Metanephros (tissue), 2 donors: ENCODE data around the gene SDF4. TPM values are rescaled to one million over a fixed set of nuclear protein-coding genes. Genes with fewer than 3 reads are reported as not detected.

Source experiments
- small RNA-seq: library from RNA; depleted of rRNA; stranded (forward); fragments of <200 nt; gene quantifications from one replicate; pipeline ENCODE3, GENCODE V24; 2014; ENCODE audit warnings: low replicate concordance
- total RNA-seq: library from RNA; depleted of rRNA; stranded (reverse); fragments of >200 nt; gene quantifications from one replicate; pipeline ENCODE4 v1.2.3, GENCODE V29; 2014

SDF4 gene, protein sequence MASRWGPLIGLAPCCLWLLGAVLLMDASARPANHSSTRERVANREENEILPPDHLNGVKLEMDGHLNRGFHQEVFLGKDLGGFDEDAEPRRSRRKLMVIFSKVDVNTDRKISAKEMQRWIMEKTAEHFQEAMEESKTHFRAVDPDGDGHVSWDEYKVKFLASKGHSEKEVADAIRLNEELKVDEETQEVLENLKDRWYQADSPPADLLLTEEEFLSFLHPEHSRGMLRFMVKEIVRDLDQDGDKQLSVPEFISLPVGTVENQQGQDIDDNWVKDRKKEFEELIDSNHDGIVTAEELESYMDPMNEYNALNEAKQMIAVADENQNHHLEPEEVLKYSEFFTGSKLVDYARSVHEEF
- total RNA-seq: 94.4 TPM

DNA sequence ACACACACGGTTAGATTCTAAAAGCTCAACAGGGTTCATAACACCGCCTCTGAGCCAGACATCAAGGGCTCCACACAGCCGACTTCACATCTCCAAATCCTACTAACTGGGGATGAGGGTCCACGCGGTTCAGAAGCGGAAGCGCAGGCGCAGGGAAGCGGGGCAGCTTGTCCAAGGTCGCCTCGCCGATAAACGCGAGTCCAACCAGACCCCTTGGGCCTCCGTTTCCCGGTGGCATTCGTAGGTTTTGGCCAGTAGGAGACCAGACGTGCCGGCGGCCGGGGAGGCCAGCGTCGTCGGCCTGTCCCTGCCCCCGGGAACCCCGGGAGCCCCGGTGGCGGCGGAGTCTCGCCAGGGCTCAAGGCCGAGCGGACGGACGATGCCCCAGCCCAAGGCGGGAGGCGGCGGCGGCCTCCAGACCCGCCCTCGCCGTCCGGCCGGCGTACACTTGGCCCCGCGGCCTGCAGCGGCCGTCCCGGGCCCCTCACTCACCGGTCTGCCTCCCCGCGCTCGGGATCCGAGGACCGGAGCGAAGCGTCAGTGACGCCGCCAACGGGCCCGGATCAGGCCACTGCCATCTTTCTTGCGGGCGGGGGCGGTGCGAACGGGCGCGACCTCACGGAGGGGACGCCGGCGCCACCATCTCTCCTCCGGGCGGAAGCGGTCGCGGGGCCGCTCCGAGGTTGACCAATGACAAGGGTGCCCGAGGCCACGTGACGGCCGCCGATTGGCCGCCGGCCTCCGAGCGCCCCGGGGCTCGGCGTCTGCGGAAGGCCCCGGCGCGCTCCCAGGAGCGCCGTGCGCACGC lies at the start of gene SDF4:
TSS of gene SDF4 (minus strand) at position 602 of the 808 bp plus-strand sequence. CDS start 3,229 bp downstream, outside the sequence.

DNA sequence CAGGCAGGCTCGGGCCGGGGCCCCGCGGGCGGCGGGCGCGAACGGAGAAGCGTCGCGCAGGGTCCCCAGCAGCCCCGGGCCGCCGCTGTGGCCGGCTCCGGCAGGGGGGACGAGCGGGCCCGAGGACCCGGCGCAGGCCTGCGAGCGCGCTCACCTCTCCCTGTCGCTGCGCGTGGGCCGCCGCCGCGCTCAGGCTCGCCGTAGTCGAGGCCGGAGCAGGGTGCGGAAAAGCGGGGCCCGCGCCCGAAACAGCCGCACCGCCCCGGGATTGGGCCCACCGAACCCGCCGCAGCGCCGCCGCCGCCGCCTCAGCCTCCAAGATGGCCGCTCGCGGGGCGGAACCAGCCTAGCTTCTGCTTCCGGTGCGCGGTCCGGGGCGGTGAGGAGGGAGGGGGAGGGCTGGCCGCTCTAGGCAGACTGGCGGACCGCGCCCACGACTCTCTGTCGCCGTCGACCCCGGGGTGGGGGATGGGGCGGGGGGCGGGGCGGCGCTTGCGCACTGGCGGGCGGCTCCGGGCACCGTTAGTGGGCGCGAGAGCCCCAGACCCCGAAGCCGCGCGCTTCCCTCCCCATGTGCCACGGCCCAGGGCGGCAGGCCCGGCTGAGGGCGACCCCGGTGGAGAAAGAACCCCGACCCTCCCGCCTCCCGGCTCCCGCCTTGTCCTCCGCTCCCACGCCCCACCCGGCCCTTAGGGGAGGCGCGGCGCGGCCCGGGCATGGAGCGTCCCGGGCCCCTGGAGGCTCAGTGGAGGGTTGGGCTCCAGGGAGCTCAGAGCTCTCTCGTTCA lies 41.9 kb upstream of the SDF4 start, which contains the start of gene UBE2J2:
TSS of gene UBE2J2 (minus strand) at position 343 of the 787 bp plus-strand sequence. CDS start 5,862 bp downstream, outside the sequence.

DNA sequence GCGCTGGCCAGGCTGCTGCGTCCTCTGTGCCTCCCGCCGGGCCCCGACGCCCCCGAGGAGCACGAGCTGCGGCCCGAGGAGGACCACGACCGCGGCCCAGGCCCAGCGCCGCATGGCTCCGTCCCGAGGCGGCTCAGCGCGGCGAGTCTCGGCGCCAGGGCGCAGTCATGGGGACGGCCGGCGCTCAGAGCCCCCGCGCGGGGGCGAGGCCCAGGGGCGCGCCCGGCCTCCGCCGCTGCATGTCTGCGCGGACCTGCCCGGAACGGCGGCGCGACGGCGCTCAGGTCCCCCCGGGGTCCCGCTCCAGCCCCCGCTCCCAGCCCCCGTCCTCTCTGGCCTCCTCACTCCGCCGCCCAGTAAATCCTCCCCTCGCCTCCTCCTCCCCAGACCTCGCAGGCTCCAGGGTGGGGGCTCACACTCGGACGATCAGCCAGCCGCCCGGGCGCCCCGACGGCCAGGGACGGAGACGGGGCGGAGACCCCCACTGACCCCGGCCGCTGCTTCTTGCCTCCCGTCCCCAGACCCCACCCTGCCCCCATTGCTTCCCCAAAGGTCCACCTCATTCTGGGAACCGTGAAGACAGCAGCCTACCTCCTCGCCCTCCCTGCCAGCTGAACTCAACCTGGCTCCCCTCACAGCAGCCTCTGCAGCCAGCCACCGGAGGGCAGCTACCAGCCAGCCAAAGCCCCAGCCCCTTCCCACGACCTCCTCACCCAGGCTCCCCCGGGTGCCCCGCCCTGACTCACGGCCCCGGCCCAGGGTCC lies 15.0 kb upstream of the SDF4 start, which contains the start of gene C1QTNF12:
TSS of gene C1QTNF12 (minus strand) at position 146 of the 764 bp plus-strand sequence. CDS start at position 114, 32 bp downstream.

DNA sequence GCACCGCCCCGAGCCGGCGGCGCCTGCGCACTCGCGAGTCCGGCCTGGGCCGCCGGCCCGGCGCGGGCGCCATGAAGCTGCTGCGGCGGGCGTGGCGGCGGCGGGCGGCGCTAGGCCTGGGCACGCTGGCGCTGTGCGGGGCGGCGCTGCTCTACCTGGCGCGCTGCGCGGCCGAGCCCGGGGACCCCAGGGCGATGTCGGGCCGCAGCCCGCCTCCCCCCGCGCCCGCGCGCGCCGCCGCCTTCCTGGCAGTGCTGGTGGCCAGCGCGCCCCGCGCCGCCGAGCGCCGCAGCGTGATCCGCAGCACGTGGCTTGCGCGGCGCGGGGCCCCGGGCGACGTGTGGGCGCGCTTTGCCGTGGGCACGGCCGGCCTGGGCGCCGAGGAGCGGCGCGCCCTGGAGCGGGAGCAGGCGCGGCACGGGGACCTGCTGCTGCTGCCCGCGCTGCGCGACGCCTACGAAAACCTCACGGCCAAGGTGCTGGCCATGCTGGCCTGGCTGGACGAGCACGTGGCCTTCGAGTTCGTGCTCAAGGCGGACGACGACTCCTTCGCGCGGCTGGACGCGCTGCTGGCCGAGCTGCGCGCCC lies 501 bp upstream of the SDF4 start, which contains the start of gene B3GALT6:
TSS of gene B3GALT6 (plus strand) at position 30 of the 588 bp plus-strand sequence. CDS start at position 72, 42 bp downstream.

DNA sequence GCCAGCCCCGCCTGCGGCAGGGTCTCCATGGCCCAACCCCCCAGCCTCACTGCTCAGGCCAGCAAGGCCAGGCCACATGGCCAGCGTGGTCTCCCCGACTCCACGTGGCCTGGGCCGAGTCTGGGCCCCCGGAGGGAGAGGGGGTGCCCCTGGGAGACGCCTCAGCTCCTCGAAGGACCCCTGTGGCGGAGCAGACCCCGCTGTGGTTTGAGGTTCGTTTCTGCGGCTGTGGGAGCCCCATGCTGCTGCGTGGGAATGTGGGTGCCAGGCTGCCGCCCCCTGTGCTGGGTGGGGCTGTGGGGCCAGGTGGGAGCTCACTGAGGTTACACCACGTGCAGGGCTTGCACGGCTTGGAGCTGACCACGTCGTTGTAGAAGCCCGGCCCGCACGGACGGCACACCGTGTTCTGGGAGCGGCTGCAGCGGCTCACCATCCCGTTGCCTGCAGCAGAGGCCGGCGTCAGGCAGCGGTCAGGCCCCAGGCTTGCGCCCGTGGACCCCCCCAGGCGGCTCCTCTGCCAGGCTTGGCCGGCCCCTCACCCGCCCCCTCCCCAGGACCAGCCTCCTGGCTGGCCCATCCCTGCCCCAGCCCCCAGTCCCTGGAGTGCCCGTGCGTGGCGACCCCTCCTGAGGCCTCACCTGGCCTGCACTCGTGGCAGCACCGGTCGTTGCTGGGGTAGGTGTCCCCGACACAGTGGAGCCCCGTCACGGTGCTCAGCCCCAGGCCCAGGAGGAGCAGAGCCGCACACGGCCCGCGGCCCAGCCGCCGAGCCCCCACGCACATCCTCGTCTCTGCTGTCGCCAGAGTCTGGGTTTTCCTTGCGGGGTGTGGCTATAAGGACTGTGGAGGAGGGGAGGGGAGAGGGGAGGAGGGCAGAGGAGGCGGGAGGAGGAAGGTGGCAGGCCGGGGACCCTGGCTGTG lies 18.2 kb downstream of the SDF4 start, which contains the start of gene TNFRSF4:
TSS of gene TNFRSF4 (minus strand) at position 809 of the 921 bp plus-strand sequence. CDS start at position 783, 26 bp downstream.

DNA sequence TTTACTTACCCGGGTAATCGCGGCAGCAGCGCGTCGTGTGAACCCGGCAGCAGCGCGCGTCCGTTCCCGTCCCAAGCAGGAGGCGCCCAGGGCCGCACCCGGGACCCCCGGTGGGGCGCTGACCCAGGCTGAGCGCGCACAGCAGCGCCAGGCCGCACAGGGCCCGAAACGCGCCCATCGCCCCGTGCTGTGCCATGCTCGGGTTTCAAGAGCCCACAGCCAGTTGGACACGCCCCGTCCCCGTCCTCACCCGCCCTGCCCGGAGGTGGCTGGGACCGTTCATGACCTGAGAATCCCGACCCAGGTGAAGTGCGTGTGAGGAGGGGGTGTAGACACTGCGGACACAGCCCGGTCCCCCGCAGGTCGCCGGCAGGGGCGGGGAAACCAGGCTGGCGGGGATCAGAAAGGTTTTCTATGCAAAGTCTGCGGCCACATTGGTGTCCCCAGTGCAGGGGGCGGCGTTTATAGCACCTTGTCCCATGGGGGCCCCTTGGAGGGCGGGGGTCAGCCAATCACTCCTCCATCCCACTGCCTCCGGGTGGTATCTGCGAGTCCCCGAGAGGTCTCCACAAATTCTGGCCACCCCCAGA lies 25.3 kb downstream of the SDF4 start, which contains the start of gene TNFRSF18:
TSS of gene TNFRSF18 (minus strand) at position 217 of the 590 bp plus-strand sequence. CDS start at position 196, 21 bp downstream.

DNA sequence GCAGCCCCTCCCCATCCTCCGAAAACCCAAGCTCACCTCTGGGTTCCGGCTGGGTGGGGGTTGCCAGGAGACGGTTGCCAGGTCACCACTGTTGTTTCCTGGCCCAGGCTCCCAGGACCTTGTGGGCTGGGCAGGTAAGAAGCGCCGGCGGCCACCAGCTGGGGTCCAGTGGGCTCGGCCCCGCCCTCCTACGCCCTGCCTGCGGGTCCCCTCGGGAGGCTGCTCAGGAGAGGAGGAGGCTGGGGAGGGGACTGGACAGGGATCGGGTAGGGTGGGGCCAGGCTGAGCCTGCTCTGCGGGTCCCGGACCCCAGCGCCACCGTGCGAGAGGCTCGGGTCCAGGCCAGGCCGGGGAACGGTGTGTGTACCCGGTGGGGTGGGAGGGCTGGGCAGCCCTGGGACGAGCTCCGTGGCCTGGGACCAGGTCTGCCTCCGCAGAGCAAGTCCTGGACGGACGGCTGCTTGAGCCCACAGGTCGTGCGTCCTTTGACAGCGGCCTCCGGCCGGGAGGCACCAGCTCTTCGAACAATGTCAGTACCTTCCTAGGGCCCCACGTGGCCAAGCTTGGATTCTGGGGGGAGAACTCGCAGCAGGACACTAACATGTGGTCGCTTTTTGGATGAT lies 57.9 kb downstream of the SDF4 start, which contains the start of gene TTLL10:
TSS of gene TTLL10 (plus strand) at position 88 of the 623 bp plus-strand sequence. CDS start 5,336 bp downstream, outside the sequence.

Small RNA genes within 50 kb of the gene (small RNA-seq; reads per million reads assigned to genes)
- gene MIR200A: 87.2 reads per million, percentile 97 among the genes with 10 or more reads in this experiment
- gene MIR200B: 636 reads per million, percentile 99 among the genes with 10 or more reads in this experiment
- 65.9 reads per million, percentile 97 among the genes with 10 or more reads in this experiment for gene MIR429

Other genes with a start within 250 kb of the SDF4 start
- 5.4 TPM for gene PERM1, start 249.9 kb downstream of the SDF4 start, total RNA-seq
- gene HES4, start 231.9 kb downstream of the SDF4 start, total RNA-seq: 46.8 TPM
- gene ISG15, start 218.5 kb downstream of the SDF4 start, total RNA-seq: 26.9 TPM
- gene AGRN, start 211.9 kb downstream of the SDF4 start, total RNA-seq: 246 TPM
- 3.7 TPM for gene RNF223, start 157.7 kb downstream of the SDF4 start, total RNA-seq
- 12.2 TPM for gene C1orf159, start 115.9 kb downstream of the SDF4 start, total RNA-seq
- gene TTLL10, start 58.1 kb downstream of the SDF4 start, total RNA-seq: 0.76 TPM
- gene TNFRSF18, start 25.4 kb downstream of the SDF4 start, total RNA-seq: 1.2 TPM
- 3.3 TPM for gene TNFRSF4, start 17.8 kb downstream of the SDF4 start, total RNA-seq
- gene B3GALT6, start 236 bp upstream of the SDF4 start, total RNA-seq: 16.0 TPM
- 5.3 TPM for gene C1QTNF12, start 14.7 kb upstream of the SDF4 start, total RNA-seq
- gene UBE2J2, start 41.9 kb upstream of the SDF4 start, total RNA-seq: 49.3 TPM
- 7.1 TPM for gene SCNN1D, start 48.4 kb upstream of the SDF4 start, total RNA-seq
- gene ACAP3, start 75.9 kb upstream of the SDF4 start, total RNA-seq: 33.9 TPM
- 20.3 TPM for gene PUSL1, start 76.6 kb upstream of the SDF4 start, total RNA-seq
- 106 TPM for gene INTS11, start 92.7 kb upstream of the SDF4 start, total RNA-seq
- 15.9 TPM for gene CPTP, start 92.8 kb upstream of the SDF4 start, total RNA-seq
- gene TAS1R3, start 99.3 kb upstream of the SDF4 start, total RNA-seq: 1.1 TPM
- gene DVL1, start 117.4 kb upstream of the SDF4 start, total RNA-seq: 51.4 TPM
- gene MXRA8, start 126.6 kb upstream of the SDF4 start, total RNA-seq: 142 TPM
- gene AURKAIP1, start 143.2 kb upstream of the SDF4 start, total RNA-seq: 74.3 TPM
- gene CCNL2, start 167.3 kb upstream of the SDF4 start, total RNA-seq: 245 TPM
- gene MRPL20, start 175.3 kb upstream of the SDF4 start, total RNA-seq: 80.8 TPM
- 6.9 TPM for gene ANKRD65, start 189.3 kb upstream of the SDF4 start, total RNA-seq
- gene VWA1, start 203.7 kb upstream of the SDF4 start, total RNA-seq: 54.3 TPM
- gene ATAD3C, start 217.7 kb upstream of the SDF4 start, total RNA-seq: 5.8 TPM
- gene ATAD3B, start 239.8 kb upstream of the SDF4 start, total RNA-seq: 16.4 TPM